Parietal lobe (tissue), 1 donor: ENCODE measurements around the gene NKTR. TPM values are rescaled to one million over a fixed set of nuclear protein-coding genes. Genes with fewer than 3 reads are reported as not detected.

Experiments
- total RNA-seq: library from RNA; depleted of rRNA; stranded (reverse); fragments of >200 nt; gene quantifications from one replicate; pipeline ENCODE4 v1.2.3, GENCODE V29; 2014

NKTR gene
- 449 TPM for total RNA-seq

DNA sequence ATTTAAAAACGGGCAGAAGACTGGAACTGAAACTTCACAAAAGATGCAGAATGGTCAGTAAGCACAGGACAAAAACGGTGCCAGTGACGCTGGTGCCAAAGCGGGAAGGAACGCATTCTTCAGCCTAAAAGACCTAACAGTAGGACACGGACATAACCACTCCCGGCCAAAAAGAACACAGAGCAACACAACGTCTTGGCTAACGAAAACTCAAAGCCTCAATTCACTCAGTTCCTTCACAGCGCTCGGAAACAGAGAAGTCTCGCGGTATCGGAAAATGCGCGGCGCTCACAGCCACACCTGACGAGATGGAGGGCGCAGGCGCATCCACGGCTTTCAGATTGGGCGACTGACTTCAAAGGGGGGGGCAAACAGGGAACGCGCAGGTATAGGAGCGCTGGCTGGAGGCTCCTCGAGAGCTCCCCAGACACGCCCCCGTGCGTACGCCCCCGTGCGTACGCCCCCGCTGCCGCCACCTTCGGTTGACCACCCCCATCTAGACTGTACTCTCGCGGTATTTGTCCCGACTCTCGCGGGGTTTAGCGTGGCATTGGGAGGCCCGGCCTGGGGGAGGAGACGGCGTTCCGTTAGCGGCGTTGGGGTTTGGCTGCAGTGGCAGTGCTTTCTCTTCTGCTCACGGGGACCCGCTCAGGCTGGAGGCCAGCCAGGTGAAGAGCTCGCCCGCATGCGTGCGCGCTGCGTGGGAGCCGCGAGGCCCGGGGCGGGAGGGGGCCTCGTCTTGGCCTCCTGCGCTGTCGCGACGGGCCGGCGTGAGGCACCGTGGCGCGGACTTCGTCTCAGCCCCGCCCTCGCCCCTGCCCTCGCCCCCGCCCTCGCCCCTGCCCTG lies at the start of gene NKTR:
NKTR (plus strand) TSS at position 576 of the 847 bp plus-strand sequence. CDS start 321 bp downstream, outside the sequence.

DNA sequence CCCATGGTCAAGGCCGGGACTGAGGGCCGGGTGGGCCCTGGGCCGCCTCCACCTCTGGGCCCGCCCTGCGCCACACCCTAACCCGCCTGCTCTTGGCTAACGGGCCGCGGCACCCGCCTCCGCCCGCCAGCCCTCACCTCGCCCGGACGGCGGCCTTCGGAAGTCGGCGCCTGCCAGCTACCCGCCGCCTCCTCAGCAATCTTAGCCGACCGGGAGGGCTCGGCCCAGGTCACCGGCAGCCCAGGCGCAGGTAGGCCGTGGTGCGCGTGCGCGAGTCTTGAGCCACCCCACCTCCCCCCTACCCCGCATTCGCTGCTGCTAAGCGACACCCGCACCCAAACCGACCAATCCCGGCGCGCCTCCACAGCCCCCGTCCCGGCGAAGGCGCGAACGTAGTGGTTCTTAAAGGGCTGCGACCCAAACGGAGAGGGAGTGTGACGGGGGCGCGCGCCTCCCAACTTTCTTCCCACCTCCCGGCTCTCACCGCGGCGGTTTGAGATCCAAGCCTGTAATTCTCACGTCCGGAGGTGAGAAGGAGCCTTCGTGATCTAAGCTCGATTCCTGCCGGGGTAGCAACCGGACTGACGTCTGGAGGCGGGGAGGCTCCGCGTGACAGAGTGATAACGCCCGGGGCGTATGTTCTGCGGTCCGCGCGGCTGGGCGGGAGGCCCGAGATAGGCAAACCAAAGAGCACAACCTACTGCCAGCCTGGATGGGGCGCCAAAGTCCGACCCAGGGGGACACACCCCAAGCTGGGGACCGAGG lies 18.6 kb upstream of the NKTR start, which contains the start of gene SEC22C:
SEC22C (minus strand) TSS at position 259 of the 765 bp plus-strand sequence. CDS start 12,921 bp downstream, outside the sequence.

DNA sequence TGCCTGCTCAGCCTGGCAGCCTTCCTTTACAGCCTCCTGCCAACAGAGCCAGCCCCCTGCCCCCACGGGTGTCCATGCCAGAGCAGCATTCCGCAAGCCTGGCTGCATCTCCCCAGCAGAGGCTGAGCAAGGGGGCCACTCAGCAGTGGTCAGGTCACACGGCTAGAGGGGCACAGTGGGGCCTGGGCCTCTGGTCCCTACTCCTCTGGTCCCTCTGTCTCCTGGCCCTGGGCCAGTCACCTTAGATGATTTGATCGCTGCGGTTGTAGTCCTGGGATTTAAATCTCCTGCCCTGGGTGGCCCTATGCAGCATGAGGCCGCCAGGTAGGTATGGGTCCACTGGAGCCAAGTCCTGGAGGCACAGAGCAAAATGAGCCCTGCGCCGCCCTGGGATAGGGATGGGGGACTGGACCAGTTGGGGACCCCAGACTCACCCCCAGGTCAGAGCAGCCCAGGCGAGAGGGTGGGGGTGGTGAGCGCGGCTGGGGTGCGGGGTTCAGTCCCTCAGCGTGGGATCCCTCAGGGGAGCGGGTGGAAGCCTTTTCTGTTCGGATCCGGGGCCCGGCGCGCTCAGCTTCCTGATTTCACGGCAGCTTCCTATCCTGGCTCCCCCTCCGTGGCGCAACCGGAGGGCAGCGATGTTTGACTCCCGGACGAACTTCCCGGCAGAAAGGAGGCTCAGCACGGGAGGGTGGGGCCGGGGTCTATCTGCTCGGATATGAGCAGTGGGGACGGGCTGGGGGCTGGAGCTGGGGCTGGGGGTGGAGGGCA lies 53.3 kb downstream of the NKTR start, which contains the start of gene ZBTB47:
ZBTB47 (plus strand) TSS at position 138 of the 771 bp plus-strand sequence. CDS start 4,659 bp downstream, outside the sequence.

DNA sequence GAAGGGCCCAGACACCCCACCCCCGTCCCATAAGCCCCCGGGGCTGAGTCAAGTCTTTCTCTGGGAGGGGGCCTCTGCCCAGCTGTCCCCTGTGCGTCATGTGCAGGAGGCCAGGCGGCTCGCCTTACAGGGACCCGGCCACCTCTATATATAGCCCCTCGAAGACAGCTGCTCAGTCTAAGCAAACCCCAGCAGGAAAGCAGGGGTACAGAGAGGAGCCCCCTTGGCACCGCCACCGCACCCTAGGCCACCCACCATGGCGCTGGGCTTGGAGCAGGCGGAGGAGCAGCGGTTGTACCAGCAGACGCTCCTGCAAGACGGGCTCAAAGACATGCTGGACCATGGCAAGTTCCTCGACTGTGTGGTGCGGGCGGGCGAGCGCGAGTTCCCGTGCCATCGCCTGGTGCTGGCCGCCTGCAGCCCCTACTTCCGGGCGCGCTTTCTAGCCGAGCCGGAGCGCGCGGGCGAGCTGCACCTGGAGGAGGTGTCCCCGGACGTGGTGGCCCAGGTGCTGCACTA lies 84.9 kb downstream of the NKTR start, which contains the start of gene KLHL40:
KLHL40 (plus strand) TSS at position 175 of the 519 bp plus-strand sequence; CDS start at position 257, 82 bp downstream.

Other genes starting within 250 kb of the NKTR start
- gene LYZL4, start 190.1 kb upstream of the NKTR start, total RNA-seq = not detected
- 0.31 TPM for gene VIPR1, start 98.0 kb upstream of the NKTR start, total RNA-seq
- 72.3 TPM for gene SEC22C, start 18.7 kb upstream of the NKTR start, total RNA-seq
- gene SS18L2, start 9.8 kb upstream of the NKTR start, total RNA-seq = 25.4 TPM
- 24.4 TPM for gene ZBTB47, start 53.0 kb downstream of the NKTR start, total RNA-seq
- not detected for gene KLHL40, start 84.9 kb downstream of the NKTR start, total RNA-seq
- 1.3 TPM for gene HHATL, start 102.1 kb downstream of the NKTR start, total RNA-seq
- 2.8 TPM for gene CCDC13, start 172.6 kb downstream of the NKTR start, total RNA-seq
- 89.5 TPM for gene HIGD1A, start 203.8 kb downstream of the NKTR start, total RNA-seq
- not detected for gene ACKR2, start 208.8 kb downstream of the NKTR start, total RNA-seq